HUDEP-2 (cell line): Measurements from ENCODE around the gene BCAS3.

Experiments used
- DNase-seq, 76 experiments: peaks; one replicate each; lab custom pipeline; 2025; ENCODE audit not compliant: unreplicated experiment in 76 of 76; lab: John Stamatoyannopoulos, UW

Gene BCAS3

GRCh38 chr17:61267847-61268246, 590.2 kb downstream of the BCAS3 start:
- DNase-seq = no peak

GRCh38 chr17:61275395-61275794, 597.7 kb downstream of the BCAS3 start:
- no peak for DNase-seq

- no peak for DNase-seq
Observed at GRCh38 chr17:61276806-61277205, 599.2 kb downstream of the BCAS3 start.

GRCh38 chr17:61279476-61280145, 602.0 kb downstream of the BCAS3 start:
- DNase-seq = no peak

- DNase-seq = no peak
Observed at GRCh38 chr17:61280338-61280737, 602.7 kb downstream of the BCAS3 start.

GRCh38 chr17:61280851-61281250, 603.2 kb downstream of the BCAS3 start:
- DNase-seq = no peak

GRCh38 chr17:61282377-61282776, 604.7 kb downstream of the BCAS3 start:
- no peak for DNase-seq

- DNase-seq = no peak
Observed at GRCh38 chr17:61283043-61283442, 605.4 kb downstream of the BCAS3 start.

GRCh38 chr17:61284174-61284573, 606.5 kb downstream of the BCAS3 start:
- no peak for DNase-seq

- DNase-seq = no peak
Observed at GRCh38 chr17:61284746-61285145, 607.1 kb downstream of the BCAS3 start.

GRCh38 chr17:61285526-61286320, 608.1 kb downstream of the BCAS3 start:
- no peak for DNase-seq

GRCh38 chr17:61286449-61286848, 608.8 kb downstream of the BCAS3 start:
- DNase-seq = no peak

GRCh38 chr17:61289408-61290385, 612.0 kb downstream of the BCAS3 start:
- DNase-seq = no peak

GRCh38 chr17:61291451-61292285, 614.0 kb downstream of the BCAS3 start:
- DNase-seq = no peak

- DNase-seq = no peak
Observed at GRCh38 chr17:61294286-61294685, 616.6 kb downstream of the BCAS3 start.

- DNase-seq = no peak
Observed at GRCh38 chr17:61294777-61295176, 617.1 kb downstream of the BCAS3 start.

GRCh38 chr17:61296058-61296457, 618.4 kb downstream of the BCAS3 start:
- no peak for DNase-seq

- DNase-seq = no peak
Observed at GRCh38 chr17:61299517-61300513, 622.2 kb downstream of the BCAS3 start.
